Dendritic cell treated with granulocyte-macrophage colony-stimulating factor and Interleukin-4, amounts not matched to agents 40 ng/mL and 50 ng/mL, for 4 days (primary cell): Measurements from ENCODE around the gene MROH7.
"Not testable (repeated sequence)": the region's sequence is repeated elsewhere in the genome, so short reads cannot be mapped to it uniquely, and the experiment has no call there.

Source experiments
- H3K27ac Mint-ChIP-seq: one replicate; pipeline ENCODE4 v1.8.0; 2022; ENCODE audit warnings: mild to moderate bottlenecking, mixed read lengths
- H3K27me3 Mint-ChIP-seq: one replicate; pipeline ENCODE4 v1.8.0; 2022; ENCODE audit warnings: mild to moderate bottlenecking, mixed read lengths
- H3K36me3 Mint-ChIP-seq: one replicate; pipeline ENCODE4 v1.8.0; 2022; ENCODE audit warnings: low read depth, mixed read lengths
- H3K4me1 Mint-ChIP-seq: one replicate; pipeline ENCODE4 v1.8.0; 2022; ENCODE audit warnings: low read depth, mixed read lengths
- H3K4me3 Mint-ChIP-seq: one replicate; pipeline ENCODE4 v1.8.0; 2022; ENCODE audit warnings: mild to moderate bottlenecking, moderate library complexity, mixed read lengths
- H3K9me3 Mint-ChIP-seq: one replicate; pipeline ENCODE4 v1.8.0; 2022; ENCODE audit warnings: mixed read lengths
- intact Hi-C: fragments of 100-400 bp; cut with micrococcal nuclease; formaldehyde crosslinking; loops from one replicate; pipeline ENCODE4 v1.15.0; 2022

The MROH7 gene

DNA sequence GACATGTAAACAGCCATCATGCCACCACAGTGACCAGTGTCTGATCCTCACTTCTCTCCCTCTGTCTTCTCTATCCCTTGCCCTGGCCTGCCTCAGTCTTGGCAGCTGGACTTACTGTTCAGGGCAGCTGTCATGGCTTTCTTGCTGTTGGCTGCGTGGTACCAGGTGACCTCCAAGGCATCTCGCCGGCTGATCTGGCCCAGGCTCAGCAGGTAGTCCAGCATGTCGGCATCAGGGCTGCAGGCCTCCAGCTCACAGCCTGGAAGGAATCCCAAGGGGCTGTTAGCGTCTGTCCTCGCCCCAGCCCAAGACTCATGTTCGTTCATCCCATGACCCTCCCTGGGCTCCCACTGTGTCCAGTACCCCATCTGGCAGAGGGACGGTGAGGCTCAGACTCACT is 21.8 kb upstream of the MROH7 start:
- intact Hi-C loops = no loop called here
- H3K27ac Mint-ChIP-seq = no peak overlapping the region
- H3K27me3 Mint-ChIP-seq = peaks cover 2% of the 10 kb centered on the region
- H3K4me3 Mint-ChIP-seq = no peak overlapping the region
- no peaks in the 10 kb centered on the region for H3K36me3 Mint-ChIP-seq
- H3K9me3 Mint-ChIP-seq = no peaks in the 10 kb centered on the region
- no peaks in the 10 kb centered on the region for H3K4me1 Mint-ChIP-seq

DNA sequence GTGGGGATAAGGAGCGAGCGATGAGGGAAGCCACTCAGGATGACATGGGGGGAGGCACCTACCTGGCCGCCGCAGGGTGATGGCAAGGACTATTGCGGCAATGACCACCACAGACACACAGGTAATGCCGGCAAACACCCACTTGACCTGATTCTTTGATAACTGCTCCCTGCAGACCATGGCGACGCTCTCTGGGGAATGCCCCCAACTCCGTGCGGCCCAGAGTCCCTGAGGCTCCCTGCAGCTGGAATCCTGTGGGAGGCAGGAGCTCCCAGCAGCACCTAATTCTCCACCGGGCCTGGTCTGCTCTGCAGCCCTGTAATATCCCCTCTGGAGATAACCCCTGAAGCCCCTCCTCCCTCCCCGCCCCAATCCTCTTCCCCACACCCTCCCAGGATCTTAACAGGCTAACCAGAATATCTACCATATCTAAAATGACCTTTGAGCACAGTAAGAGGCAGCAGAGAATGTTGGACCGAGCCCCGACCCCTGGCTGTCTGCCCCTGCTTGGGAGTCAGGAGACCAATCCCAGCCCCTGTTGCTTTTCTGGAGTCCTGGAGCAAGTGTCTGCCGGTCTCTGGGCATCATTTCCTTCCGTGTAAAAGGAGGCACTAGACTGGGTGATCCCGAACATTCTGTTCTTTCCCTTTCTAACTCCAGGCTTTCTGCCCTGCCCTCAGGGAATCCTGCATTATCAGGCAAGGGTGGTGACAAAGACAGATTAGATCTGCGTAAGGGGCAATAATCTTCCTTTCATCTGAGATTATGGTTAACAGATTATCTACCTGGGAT is 18.2 kb upstream of the MROH7 start, which contains the start of gene FAM151A:
TSS of gene FAM151A (minus strand) at position 310 of the 792 bp plus-strand sequence. CDS start at position 180, 130 bp downstream.
- Mint-ChIP-seq H3K36me3 (no peaks in the 10 kb centered on the region), H3K9me3 (no peaks in the 10 kb centered on the region), H3K27ac (no peak within 1 kb of the TSS), H3K27me3 (peaks cover 2% of the 10 kb centered on the region), H3K4me1 (no peaks in the 10 kb centered on the region), H3K4me3 (no peak within 1 kb of the TSS)
- intact Hi-C loops = no loop called here

DNA sequence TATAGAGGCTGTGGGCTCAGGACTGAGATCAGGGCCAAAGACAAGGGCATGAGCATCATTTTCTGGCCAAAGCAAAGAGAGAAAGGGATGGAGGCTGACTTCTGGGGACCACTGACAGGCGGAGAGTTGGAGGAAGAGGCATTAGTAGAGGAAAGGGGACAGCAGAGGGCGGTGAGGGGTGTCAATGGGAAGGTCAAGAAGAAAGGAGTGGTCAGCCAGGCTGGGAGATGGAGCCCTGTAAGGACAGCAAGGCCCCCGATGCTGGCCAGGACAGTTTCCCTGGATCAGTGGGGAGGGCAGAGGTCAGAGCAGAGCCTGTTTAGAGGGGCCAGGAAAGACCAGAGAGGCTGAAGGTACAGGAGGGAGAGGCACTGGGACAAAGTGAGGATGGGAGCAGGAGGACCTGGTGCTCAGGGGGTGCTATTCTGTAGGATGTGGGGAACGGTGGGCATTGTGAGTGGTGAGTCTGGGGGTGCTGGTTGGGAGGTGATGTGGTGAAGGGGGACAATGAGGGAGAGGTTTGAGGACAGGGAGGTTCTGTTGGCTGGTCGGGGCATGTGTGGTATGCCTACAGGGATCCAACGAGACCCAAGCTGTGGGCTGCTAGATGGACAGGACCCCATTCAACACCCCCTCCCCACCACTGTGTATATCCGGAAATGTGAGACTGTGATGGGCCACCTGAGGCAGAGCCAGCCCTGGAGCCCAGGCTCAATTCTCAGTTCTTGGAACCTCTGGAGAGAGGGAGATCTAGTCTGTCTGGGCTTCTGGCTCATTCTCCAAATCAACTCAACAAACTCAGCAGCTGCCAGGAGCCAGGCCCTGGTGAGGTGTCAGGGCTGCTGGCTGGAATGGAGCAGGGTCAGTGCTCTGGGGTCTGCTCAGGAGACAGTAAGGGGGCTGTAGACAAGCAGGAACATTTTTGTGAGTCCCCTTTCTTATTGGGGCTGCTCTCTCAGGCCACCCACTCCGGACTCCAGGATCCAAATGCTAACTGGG is 16.8 kb upstream of the MROH7 start:
- H3K9me3 Mint-ChIP-seq = no peaks in the 10 kb centered on the region
- intact Hi-C loops = no loop called here
- H3K27me3 Mint-ChIP-seq = peaks cover 2% of the 10 kb centered on the region
- H3K36me3 Mint-ChIP-seq = no peaks in the 10 kb centered on the region
- no peak overlapping the region for H3K27ac Mint-ChIP-seq
- H3K4me3 Mint-ChIP-seq = no peak overlapping the region
- H3K4me1 Mint-ChIP-seq = no peaks in the 10 kb centered on the region

DNA sequence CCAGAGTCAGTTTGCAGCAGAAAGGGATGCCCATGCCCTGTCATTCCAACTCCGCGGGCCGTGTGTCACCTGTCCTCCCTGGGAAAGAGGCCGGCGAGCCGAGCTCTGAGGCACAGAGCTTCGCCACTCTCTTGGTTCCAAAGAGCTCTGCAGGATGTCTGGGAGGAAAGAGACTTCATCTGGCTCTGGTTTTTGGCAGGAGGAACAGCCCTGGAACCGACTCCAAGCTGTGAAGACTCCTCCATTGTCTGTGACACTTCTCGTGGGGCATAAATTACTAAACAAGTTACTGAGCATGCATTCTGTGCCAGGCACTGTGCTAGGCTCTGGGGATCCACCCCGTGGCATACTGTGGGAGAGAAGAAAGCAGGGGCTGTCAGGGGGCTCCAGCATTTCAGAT is 14.4 kb upstream of the MROH7 start:
- Mint-ChIP-seq H3K9me3 (no peaks in the 10 kb centered on the region), H3K36me3 (no peaks in the 10 kb centered on the region), H3K27me3 (peaks cover 2% of the 10 kb centered on the region), H3K4me1 (no peaks in the 10 kb centered on the region), H3K4me3 (no peak overlapping the region), H3K27ac (no peak overlapping the region)
- intact Hi-C loops = no loop called here

DNA sequence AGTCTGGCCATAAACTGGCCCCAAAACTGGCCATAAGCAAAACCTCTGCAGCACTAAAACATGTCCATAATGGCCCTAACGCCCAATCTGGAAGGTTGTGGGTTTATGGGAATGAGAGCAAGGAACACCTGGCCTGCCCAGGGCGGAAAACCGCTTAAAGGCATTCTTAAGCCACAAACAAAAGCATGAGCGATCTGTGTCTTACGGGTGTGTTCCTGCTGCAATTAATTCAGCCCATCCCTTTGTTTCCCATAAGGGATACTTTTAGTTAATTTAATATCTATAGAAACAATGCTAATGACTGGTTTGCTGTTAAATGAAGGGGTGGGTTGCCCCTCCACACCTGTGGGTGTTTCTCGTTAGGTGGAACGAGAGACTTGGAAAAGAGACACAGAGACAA is 5.8 kb upstream of the MROH7 start:
- H3K9me3 Mint-ChIP-seq, intact Hi-C loops, H3K27ac Mint-ChIP-seq, H3K4me1 Mint-ChIP-seq, H3K36me3 Mint-ChIP-seq, H3K4me3 Mint-ChIP-seq, H3K27me3 Mint-ChIP-seq: not testable (repeated sequence)

DNA sequence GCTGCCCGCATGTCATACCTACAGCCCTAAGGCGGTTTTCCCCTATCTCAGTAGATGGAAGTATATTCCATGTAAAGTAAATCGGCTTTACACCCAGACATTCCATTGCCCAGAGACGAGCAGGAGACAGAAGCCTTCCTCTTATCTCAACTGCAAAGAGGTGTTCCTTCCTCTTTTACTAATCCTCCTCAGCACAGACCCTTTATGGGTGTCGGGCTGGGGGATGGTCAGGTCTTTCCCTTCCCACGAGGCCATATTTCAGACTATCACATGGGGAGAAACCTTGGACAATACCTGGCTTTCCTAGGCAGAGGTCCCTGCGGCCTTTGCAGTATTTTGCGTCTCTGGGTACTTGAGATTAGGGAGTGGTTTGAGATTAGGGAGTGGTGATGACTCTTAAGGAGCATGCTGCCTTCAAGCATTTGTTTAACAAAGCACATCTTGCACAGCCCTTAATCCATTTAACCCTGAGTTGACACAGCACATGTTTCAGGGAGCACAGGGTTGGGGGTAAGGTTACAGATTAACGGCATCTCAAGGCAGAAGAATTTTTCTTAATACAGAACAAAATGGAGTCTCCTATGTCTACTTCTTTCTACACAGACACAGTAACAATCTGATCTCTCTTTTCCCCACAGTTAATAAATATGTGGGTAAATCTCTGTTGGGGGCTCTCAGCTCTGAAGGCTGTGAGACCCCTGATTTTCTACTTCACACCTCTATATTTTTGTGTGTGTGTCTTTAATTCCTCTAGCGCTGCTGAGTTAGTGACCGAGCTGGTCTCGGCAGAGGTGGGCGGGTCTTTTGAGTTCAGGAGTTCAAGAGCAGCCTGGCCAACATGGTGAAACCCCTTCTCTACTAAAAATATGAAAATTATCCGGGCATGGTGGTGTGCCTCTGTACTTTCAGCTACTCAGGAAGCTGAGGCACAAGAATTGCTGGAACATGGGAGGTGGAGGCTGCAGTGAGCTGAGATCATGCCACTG is 4.8 kb upstream of the MROH7 start:
- H3K4me1 Mint-ChIP-seq, intact Hi-C loops, H3K9me3 Mint-ChIP-seq, H3K27me3 Mint-ChIP-seq, H3K4me3 Mint-ChIP-seq, H3K27ac Mint-ChIP-seq, H3K36me3 Mint-ChIP-seq: not testable (repeated sequence)

GRCh38 chr1:54640361-54640760 is 1.2 kb upstream of the MROH7 start:
- no peaks in the 10 kb centered on the region for H3K36me3 Mint-ChIP-seq
- H3K4me3 Mint-ChIP-seq = no peak overlapping the region
- H3K27ac Mint-ChIP-seq = no peak overlapping the region
- no peaks in the 10 kb centered on the region for H3K4me1 Mint-ChIP-seq
- H3K27me3 Mint-ChIP-seq = no peaks in the 10 kb centered on the region
- H3K9me3 Mint-ChIP-seq = peaks cover 21% of the 10 kb centered on the region
- intact Hi-C loops = no loop called here

GRCh38 chr1:54643736-54644135 is 2.1 kb downstream of the MROH7 start:
- intact Hi-C loops = no loop called here
- no peak overlapping the region for H3K4me3 Mint-ChIP-seq
- peaks cover 21% of the 10 kb centered on the region for H3K9me3 Mint-ChIP-seq
- no peaks in the 10 kb centered on the region for H3K4me1 Mint-ChIP-seq
- H3K27ac Mint-ChIP-seq = no peak overlapping the region
- H3K27me3 Mint-ChIP-seq = no peaks in the 10 kb centered on the region
- no peaks in the 10 kb centered on the region for H3K36me3 Mint-ChIP-seq

DNA sequence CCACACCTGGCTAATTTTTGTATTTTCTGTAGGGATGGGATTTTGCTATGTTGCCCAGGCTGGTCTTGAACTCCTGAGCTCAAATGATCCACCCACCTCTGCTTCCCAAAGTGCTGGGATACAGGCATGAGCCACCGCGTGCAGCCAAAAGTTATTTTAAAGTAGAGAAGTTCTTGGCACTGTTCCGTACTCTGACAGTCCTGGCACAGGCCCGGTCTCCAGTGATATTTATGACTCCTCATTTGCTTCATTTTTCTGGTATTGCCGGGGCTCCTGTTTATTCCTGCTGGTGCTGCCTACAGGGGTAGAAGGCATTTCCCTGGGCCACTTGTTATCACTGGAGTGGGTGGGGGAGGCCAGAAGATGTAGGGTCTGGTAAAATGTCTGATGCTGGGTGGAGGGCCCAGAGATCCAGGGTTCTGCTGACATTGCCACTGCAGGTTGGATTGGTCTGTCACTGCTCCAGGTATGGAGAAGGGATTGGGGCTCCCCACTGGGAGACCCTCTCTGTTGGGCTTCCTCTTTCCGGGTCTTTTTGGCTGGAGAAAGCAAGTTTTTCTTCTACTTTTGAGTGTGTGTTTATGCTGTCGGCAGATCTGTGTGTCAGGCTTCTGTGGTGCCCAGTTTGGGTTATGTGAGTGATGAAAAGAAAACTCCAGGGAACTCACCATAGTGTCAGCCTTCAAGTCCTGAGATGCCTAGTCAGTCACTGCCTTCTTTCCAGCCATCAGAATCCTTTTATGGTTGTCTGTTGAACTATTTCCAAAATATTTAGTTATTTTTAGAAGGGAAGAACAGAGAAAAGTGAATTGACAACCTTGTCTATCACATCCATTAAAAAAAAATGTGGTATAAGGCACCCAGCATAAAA is 4.5 kb downstream of the MROH7 start:
- intact Hi-C loops = no loop called here
- Mint-ChIP-seq H3K9me3 (peaks cover 21% of the 10 kb centered on the region), H3K27me3 (no peaks in the 10 kb centered on the region), H3K4me1 (peaks cover 7% of the 10 kb centered on the region), H3K36me3 (no peaks in the 10 kb centered on the region), H3K4me3 (no peak overlapping the region), H3K27ac (no peak overlapping the region)

- Mint-ChIP-seq H3K4me1 (peaks cover 27% of the 10 kb centered on the region), H3K36me3 (no peaks in the 10 kb centered on the region), H3K4me3 (no peak overlapping the region), H3K27me3 (no peaks in the 10 kb centered on the region), H3K9me3 (peaks cover 3% of the 10 kb centered on the region), H3K27ac (no peak overlapping the region)
- intact Hi-C loops = no loop called here
These were observed 7.7 kb downstream of the MROH7 start for GRCh38 chr1:54649130-54649898.

DNA sequence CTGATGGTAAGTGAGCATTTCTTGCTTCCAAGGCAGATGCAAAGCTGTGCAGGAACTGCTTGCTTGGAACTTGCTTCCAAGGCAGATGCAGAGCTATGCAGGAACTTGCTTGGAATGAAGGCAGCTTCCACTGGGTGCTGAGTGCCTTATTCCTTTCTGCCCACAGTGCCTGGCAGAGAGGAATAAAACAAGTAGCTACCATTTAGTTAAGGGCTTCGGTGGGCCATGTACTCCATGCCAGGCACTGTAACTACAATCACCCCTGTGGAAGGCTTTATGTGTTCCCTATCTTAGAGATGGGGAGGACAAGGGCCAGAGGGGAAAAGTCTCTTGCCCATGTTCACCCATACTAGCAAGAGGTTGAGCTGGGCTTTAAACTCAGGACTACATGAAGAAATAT is 8.3 kb downstream of the MROH7 start:
- Mint-ChIP-seq H3K9me3 (no peaks in the 10 kb centered on the region), H3K4me3 (no peak overlapping the region), H3K36me3 (no peaks in the 10 kb centered on the region), H3K27ac (no peak overlapping the region), H3K27me3 (no peaks in the 10 kb centered on the region), H3K4me1 (peaks cover 27% of the 10 kb centered on the region)
- intact Hi-C loops = no loop called here

GRCh38 chr1:54650417-54650816 is 8.8 kb downstream of the MROH7 start:
- peaks cover 27% of the 10 kb centered on the region for H3K4me1 Mint-ChIP-seq
- no peak overlapping the region for H3K27ac Mint-ChIP-seq
- no peaks in the 10 kb centered on the region for H3K9me3 Mint-ChIP-seq
- H3K36me3 Mint-ChIP-seq = no peaks in the 10 kb centered on the region
- no peaks in the 10 kb centered on the region for H3K27me3 Mint-ChIP-seq
- H3K4me3 Mint-ChIP-seq = no peak overlapping the region
- intact Hi-C loops = no loop called here
